ENCODE data around the gene SND1. TPM values are rescaled to one million over a fixed set of nuclear protein-coding genes. Genes with fewer than 3 reads are reported as not detected.
"Not testable (repeated sequence)": the region's sequence is repeated elsewhere in the genome, so short reads cannot be mapped to it uniquely, and the experiment has no call there.

Gene SND1
- total RNA-seq, 1 donor from 2014 or later = 88.5 TPM

DNA sequence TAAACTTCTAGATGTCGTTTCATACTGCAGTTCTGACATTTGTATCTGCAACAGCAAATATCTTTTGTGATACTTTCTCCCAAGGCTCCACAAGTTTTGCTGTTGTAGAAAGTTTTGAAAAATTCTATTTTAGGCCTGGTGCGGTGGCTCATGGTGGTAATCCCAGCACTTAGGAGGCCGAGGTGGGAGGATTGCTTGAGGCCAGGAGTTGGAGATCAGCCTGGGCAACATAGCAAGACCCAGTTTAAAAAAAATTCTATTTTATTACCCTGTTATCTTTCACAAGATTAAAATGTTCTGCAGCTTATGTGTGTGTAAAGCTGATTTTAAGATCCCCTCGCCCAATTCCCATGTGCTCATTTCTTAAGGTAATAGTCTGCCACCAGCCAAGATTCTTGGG lies 1.4 kb downstream of the SND1 start:
- DNase-seq = no peak

- DNase-seq = no peak
Measured at GRCh38 chr7:127654404-127655394, 2.7 kb downstream of the SND1 start.

- DNase-seq = no peak
Measured at GRCh38 chr7:127655720-127656119, 3.7 kb downstream of the SND1 start.

DNA sequence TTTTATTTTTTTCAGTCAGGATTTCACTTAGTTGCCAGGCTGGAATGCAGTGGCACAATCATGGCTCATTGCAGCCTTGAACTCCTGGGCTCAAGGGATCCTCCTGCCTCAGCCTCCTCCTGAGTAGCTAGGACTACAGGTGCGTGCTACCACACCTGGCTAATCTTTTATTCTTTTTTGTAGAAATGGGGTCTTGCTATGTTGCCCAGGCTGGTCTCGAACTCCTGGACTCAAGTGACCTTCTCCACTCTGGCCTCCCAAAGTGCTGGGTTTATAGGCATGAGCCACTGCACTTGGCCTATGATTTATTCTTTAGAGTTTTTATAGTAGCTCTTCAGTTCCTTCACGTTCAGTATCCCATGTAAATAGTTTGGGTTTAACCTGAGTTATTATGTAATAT lies 5.5 kb downstream of the SND1 start:
- no peak for DNase-seq

DNA sequence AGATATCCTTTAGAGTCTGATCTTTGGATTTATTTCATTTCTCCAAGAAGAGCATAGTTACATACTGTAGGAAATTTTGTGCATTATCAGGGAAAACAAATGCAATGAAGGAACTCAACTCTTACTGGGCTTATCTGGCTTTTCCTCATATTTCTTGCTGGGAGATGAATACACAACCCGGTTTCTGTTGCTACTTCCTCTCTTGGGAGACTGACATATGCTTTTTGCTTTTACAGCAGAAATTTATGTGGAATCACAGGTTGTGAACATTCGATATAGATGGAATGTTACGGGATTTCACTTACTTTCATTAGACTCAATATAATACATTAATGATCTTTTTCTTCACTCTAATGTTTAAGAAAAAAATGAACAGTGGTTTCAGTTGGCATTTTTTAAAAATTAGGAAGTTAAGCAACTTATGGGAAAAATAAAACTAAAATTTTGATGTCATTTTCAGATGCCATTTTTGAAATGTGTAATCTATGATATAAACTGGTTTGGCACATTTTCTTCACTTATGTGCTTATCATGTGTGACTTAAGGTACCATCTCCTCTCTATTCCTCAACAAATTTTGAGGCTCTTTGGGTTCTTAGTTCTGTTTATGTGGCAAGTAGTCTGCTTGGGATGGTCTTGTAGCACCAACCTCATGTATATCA lies 7.1 kb downstream of the SND1 start:
- DNase-seq = no peak

- no peak for DNase-seq
Measured at GRCh38 chr7:127665922-127666321, 13.9 kb downstream of the SND1 start.

GRCh38 chr7:127666602-127667001 lies 14.6 kb downstream of the SND1 start:
- no peak for DNase-seq

DNA sequence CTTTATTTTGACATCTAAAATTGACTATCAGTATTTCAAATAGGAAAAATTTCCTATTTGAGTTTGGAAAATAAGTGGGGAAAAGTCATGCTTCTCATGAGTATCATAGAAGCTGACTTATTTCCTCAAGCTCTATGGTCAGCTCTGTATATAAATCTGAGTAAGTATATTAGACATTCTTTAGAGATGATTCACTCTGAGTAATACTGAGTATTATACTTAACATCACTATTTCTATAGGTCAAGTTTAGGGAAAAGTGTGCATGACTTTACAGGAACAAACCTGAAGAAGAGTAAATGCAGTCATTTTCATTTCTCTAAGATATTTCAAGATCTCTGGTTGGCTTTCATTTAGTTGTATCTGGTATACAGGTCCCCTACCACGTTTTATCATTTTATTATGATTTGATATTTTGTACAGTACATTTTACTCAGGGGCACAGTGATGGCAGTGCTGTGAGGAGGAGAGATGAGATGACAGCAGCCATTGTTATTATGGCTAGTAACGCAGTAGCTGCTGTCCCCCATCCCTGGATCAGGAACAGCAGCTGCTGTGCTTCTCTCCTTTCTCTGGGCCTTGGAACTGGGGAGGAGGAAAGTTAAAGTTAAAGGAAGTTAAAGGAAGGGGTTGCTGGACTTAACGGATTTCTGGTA lies 15.2 kb downstream of the SND1 start:
- no peak for DNase-seq

DNA sequence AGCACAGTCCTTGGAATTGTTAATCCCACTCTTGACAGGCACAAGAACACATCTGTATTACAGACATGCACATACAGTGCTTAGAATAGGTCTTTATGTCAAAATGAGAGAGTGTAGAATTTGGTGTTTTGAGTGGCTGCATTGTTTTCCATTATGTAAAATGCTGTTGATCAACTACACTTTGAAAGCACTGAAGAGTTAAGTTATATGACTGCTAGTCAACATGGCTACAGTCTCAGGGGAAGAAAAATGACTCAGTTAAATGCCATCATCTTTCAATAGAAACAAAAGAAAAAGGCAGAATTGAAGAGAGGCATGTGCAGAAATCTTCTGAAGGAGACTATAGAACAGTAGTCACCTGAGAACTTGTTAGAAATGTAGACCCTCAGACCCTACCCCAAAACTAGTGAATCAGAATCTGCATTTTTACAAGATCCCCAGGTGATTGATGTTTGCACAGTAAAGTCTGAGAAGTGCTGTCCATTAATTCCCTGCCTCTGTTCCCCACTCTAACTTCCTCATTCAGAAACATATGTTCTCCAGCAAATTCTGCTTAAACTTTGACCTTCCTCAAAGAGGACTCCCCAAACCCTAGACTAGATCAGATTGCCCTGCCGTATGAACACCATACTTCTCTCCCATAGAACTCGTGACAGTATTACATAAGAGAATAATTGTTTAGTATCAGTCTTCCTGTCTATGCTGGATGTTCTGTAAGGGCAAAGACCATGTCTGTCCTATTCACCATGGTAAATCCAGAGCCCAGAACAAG lies 16.0 kb downstream of the SND1 start:
- DNase-seq = peak; percentile 14

DNA sequence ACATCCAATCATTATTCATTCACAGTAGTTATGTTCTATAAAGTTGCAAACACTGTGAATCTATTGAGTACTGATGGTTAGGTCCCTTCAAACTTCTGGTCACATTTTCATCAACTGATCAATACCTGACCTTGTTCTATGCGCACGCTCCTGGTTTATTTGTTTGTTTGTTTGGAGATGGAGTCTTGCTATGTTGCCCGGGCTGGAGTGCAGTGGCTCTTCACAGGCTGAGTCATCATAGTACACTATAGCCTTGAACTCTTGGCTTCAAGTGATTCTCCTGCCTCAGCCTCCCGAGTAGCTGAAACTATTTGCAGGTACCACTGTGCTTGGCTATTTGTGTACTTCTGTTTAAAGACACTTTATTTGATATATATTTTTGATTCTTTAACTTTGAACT lies 19.3 kb downstream of the SND1 start:
- no peak for DNase-seq

GRCh38 chr7:127673902-127674301 lies 21.9 kb downstream of the SND1 start:
- no peak for DNase-seq

GRCh38 chr7:127674361-127674760 lies 22.4 kb downstream of the SND1 start:
- DNase-seq = no peak

DNA sequence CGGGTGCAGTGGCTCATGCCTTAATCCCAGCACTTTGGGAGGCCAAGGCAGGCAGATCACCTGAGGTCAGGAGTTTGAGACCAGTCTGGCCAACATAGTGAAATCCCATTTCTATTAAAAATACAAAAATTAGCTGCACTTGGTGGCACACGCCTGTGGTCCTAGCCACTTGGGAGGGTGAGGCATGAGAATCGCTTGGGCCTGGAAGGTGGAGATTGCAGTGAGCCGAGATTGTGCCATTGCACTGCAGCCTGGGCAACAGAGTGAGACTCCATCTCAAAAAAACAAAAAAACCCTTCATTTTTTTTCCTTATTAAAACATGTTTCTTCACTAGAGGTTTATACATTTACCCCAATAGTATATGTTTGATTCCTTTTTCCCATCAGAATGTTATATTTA lies 22.9 kb downstream of the SND1 start:
- DNase-seq = not testable (repeated sequence)

DNA sequence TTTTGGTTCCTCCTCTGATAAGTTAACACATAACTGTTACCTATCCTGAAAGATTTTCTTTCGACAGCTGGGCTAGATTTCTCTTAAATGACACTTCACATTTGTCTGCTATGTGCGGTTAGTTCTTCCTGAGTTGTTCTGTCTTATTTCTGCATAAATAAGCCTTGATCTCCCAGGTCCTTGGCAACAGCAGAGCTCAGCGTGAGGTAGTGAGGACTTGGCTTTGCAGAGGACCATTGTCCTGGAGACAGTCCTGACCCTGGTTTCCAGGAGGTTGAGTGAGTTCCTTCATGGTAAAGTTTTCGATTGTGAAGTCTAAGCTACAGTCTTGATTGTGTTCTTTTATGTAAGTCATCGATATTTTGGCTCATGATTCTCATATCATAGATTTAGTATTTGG lies 23.7 kb downstream of the SND1 start:
- no peak for DNase-seq

- no peak for DNase-seq
Measured at GRCh38 chr7:127677433-127678230, 25.6 kb downstream of the SND1 start.

- DNase-seq = no peak
Measured at GRCh38 chr7:127678337-127678736, 26.3 kb downstream of the SND1 start.

- no peak for DNase-seq
Measured at GRCh38 chr7:127678947-127679346, 27.0 kb downstream of the SND1 start.

- DNase-seq = no peak
Measured at GRCh38 chr7:127680983-127681382, 29.0 kb downstream of the SND1 start.

GRCh38 chr7:127682140-127682539 lies 30.1 kb downstream of the SND1 start:
- no peak for DNase-seq

DNA sequence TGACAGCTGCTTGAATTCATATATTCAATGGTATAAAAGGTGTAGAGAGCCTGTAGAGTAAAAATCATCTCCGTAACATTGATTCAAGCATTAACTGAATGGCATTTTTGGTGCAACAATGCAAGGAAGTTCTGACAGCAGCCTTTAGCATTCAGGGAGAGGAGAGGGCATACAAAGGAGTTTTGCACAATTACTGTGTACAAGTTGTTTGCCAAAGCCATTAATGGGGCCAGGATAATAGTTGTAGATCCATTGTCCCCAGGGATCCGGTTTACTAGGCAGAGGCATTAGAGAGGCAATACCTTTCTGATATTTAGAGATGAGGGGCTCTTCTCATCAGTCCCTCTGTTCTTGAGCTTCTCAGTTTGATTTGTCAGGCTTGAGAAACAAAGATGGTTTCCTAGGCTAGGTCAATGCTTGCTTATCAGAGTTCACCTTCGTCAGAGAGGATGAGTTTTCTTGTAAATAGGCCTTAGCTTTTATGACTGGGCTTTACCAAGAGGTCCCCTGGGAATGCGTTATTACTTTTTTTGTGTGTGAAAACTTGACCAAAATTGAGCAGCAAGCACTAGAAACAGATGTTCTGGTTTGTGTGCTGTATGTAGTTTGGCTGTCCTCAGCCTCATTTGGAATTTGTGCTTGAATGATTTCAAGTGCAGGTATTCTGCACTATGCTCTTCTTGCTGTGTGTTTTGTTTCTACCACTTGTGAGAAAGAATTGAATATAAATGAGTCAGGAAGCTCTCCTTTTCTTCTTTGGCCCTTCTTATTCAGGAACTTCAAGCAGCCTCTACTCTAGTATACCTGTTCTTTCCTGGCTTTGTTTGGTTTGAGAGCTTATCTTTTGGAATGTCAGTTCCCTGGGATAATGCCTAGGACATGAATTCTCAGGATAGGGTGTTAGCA lies 32.0 kb downstream of the SND1 start:
- DNase-seq = no peak
